Gastrocnemius medialis (tissue), 4 donors: Measurements from ENCODE around the gene SEMA6D.

Experiments
- CTCF ChIP-seq, 5 experiments: fragments of 450-650 bp in 3 of 5; fragments of 200-600 bp in 2 of 5; sonication (generic) in 2 of 5; IDR thresholded peaks in 4 of 5; conservative IDR thresholded peaks in 1 of 5; 1 replicate in 4 of 5; 2 replicates in 1 of 5; pipeline ENCODE4 v1.5.1; 2016 to 2019; ENCODE audit warnings: antibody characterized with exemption in 5 of 5, mild to moderate bottlenecking in 3 of 5, moderate library complexity in 3 of 5
- POLR2A ChIP-seq, 2 donors: fragments of 450-650 bp; IDR thresholded peaks; one replicate each; pipeline ENCODE4 v1.6.1; 2017; ENCODE audit warnings: antibody characterized with exemption in 2 of 2, mild to moderate bottlenecking in 2 of 2, moderate library complexity in 2 of 2

- TF ChIP-seq CTCF (IDR thresholded peaks at IDR 0.05 in 4 of 5, conservative IDR thresholded peaks at IDR 0.05 in 1 of 5) (no peak), POLR2A (IDR thresholded peaks at IDR 0.05) (no peak)
Observed at GRCh38 chr15:47814620-47815019, 97.3 kb downstream of the SEMA6D start.
